SU-DHL-6 (cell line): ENCODE measurements around the gene SORCS2.

Experiments used
- H2AFZ ChIP-seq: fragments of 200-600 bp; sonication (generic); 2 replicates; pipeline ENCODE4 v1.6.1; 2014; ENCODE audit warnings: low read depth, mild to moderate bottlenecking, moderate library complexity, mixed read lengths, antibody characterized with exemption, low read length; ENCODE audit not compliant: severe bottlenecking
- H3F3A ChIP-seq: fragments of 200-600 bp; shearing (Covaris generic); 2 replicates; pipeline ENCODE4 v1.6.0; 2016; ENCODE audit warnings: antibody characterized with exemption, mild to moderate bottlenecking; ENCODE audit not compliant: insufficient read depth
- H3K27ac ChIP-seq: fragments of 200-600 bp; sonication (generic); 2 replicates; pipeline ENCODE4 v1.5.1; 2016; ENCODE audit warnings: low read depth, mild to moderate bottlenecking, low read length, moderate library complexity, mixed read lengths
- H3K27me3 ChIP-seq: fragments of 200-600 bp; sonication (generic), shearing (Covaris generic); 2 replicates; pipeline ENCODE4 v1.6.0; 2014; ENCODE audit warnings: mild to moderate bottlenecking, low read length
- H3K36me3 ChIP-seq: fragments of 200-600 bp; sonication (generic); 2 replicates; pipeline ENCODE4 v1.6.1; 2014; ENCODE audit warnings: mild to moderate bottlenecking, low read length, mixed read lengths
- H3K4me2 ChIP-seq: fragments of 300-600, 200-600 bp; shearing (Covaris generic), sonication (generic); 2 replicates; pipeline ENCODE4 v1.6.0; 2014; ENCODE audit warnings: low read length, low read depth, mild to moderate bottlenecking; ENCODE audit not compliant: poor library complexity, severe bottlenecking
- H3K4me3 ChIP-seq: fragments of 200-600 bp; sonication (generic); 2 replicates; pipeline ENCODE4 v1.5.1; 2014; ENCODE audit warnings: antibody characterized with exemption, low read length, mild to moderate bottlenecking, mixed read lengths; ENCODE audit not compliant: insufficient read depth, poor library complexity, severe bottlenecking
- H3K79me2 ChIP-seq: fragments of 200-600 bp; sonication (generic); 2 replicates; pipeline ENCODE4 v1.6.1; 2014; ENCODE audit warnings: mild to moderate bottlenecking, low read length, moderate library complexity; ENCODE audit not compliant: insufficient read depth
- H3K9ac ChIP-seq: fragments of 200-600 bp; sonication (generic); 2 replicates; pipeline ENCODE4 v1.7.0; 2014; ENCODE audit warnings: mild to moderate bottlenecking, low read length
- H3K9me2 ChIP-seq: fragments of 200-600 bp; sonication (generic); replicated peaks from 2 replicates; pipeline ENCODE4 v1.6.1; 2014; ENCODE audit warnings: low read length; ENCODE audit not compliant: insufficient read depth
- H3K9me3 ChIP-seq: fragments of 200-600 bp; sonication (generic); 2 replicates; pipeline ENCODE4 v1.6.1; 2014; ENCODE audit warnings: low read length, mixed read lengths; ENCODE audit not compliant: insufficient read depth
- H4K20me1 ChIP-seq: fragments of 200-600 bp; sonication (generic); 2 replicates; pipeline ENCODE4 v1.6.1; 2014; ENCODE audit warnings: low read depth, mild to moderate bottlenecking, antibody characterized with exemption, low read length, moderate library complexity, mixed read lengths
- EZH2phosphoT487 ChIP-seq: fragments of 200-600 bp; sonication (generic), shearing (Covaris generic); conservative IDR thresholded peaks from 2 replicates; pipeline ENCODE4 v1.6.1; 2018; ENCODE audit warnings: mild to moderate bottlenecking, antibody characterized with exemption, low read length, moderate library complexity, mixed read lengths
- TF ChIP-seq, protein P1 (sequence below): fragments of 200-600 bp; sonication (generic); IDR thresholded peaks from one replicate; pipeline ENCODE4 v1.5.1; 2017; ENCODE audit warnings: antibody characterized with exemption, mild to moderate bottlenecking, low read length, moderate library complexity; ENCODE audit not compliant: insufficient read depth, poor library complexity, severe bottlenecking

The SORCS2 gene

GRCh38 chr4:7710576-7711306, 518.4 kb downstream of the SORCS2 start:
- Histone ChIP-seq H3K9me3 (no peaks in the 10 kb centered on the region), H3K9me2 (no peaks in the 10 kb centered on the region), H3K9ac (no peak overlapping the region), H3K27me3 (no peaks in the 10 kb centered on the region), H3K27ac (no peak overlapping the region), H3K36me3 (no peaks in the 10 kb centered on the region), H3F3A (no peaks in the 10 kb centered on the region), H4K20me1 (no peaks in the 10 kb centered on the region), H3K79me2 (no peaks in the 10 kb centered on the region), H3K4me3 (no peak overlapping the region), H2AFZ (no peak overlapping the region), H3K4me2 (no peak overlapping the region)
- TF ChIP-seq, protein P1, sequence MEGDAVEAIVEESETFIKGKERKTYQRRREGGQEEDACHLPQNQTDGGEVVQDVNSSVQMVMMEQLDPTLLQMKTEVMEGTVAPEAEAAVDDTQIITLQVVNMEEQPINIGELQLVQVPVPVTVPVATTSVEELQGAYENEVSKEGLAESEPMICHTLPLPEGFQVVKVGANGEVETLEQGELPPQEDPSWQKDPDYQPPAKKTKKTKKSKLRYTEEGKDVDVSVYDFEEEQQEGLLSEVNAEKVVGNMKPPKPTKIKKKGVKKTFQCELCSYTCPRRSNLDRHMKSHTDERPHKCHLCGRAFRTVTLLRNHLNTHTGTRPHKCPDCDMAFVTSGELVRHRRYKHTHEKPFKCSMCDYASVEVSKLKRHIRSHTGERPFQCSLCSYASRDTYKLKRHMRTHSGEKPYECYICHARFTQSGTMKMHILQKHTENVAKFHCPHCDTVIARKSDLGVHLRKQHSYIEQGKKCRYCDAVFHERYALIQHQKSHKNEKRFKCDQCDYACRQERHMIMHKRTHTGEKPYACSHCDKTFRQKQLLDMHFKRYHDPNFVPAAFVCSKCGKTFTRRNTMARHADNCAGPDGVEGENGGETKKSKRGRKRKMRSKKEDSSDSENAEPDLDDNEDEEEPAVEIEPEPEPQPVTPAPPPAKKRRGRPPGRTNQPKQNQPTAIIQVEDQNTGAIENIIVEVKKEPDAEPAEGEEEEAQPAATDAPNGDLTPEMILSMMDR, result no peak

GRCh38 chr4:7711307-7711963, 519.1 kb downstream of the SORCS2 start:
- Histone ChIP-seq H3K9ac (no peak overlapping the region), H3K36me3 (no peaks in the 10 kb centered on the region), H3K79me2 (no peaks in the 10 kb centered on the region), H4K20me1 (no peaks in the 10 kb centered on the region), H2AFZ (no peak overlapping the region), H3K4me2 (no peak overlapping the region), H3F3A (no peaks in the 10 kb centered on the region), H3K9me3 (no peaks in the 10 kb centered on the region), H3K9me2 (no peaks in the 10 kb centered on the region), H3K27me3 (no peaks in the 10 kb centered on the region), H3K4me3 (no peak overlapping the region), H3K27ac (no peak overlapping the region)
- TF ChIP-seq, protein P1, result no peak

- Histone ChIP-seq H4K20me1 (no peaks in the 10 kb centered on the region), H3K27ac (no peak overlapping the region), H3K9ac (no peak overlapping the region), H3K27me3 (no peaks in the 10 kb centered on the region), H3K4me2 (no peak overlapping the region), H3K9me2 (no peaks in the 10 kb centered on the region), H3F3A (no peaks in the 10 kb centered on the region), H2AFZ (no peak overlapping the region), H3K4me3 (no peak overlapping the region), H3K79me2 (no peaks in the 10 kb centered on the region), H3K36me3 (no peaks in the 10 kb centered on the region), H3K9me3 (no peaks in the 10 kb centered on the region)
- TF ChIP-seq, protein P1, result no peak
- no peak for TF ChIP-seq EZH2phosphoT487
Measured at GRCh38 chr4:7712021-7712671, 519.8 kb downstream of the SORCS2 start.
